Panc1 (cell line): ENCODE results near the gene WIZ. TPM values are rescaled to one million over a fixed set of nuclear protein-coding genes. Genes with fewer than 3 reads are reported as not detected.

Experiments
- ATAC-seq: fragments of 200-7000 bp; cut with Tn5 transposase; 2 replicates; pipeline ENCODE4 v1.9.1; 2020; ENCODE audit warnings: mild to moderate bottlenecking, moderate library complexity
- BruUV-seq: library from RNA; stranded (reverse); fragments of 400-500 nt; replicated peaks from 2 replicates; lab custom pipeline; 2021; lab: Mats Ljungman, UMichigan
- CTCF ChIA-PET: fragments of 300-600 bp; sonication (Branson Sonifier 250); formaldehyde crosslinking; loops from one replicate; lab custom pipeline; 2022; ENCODE audit warnings: antibody characterized with exemption; lab: Charles Lee
- POLR2A ChIA-PET: fragments of 300-600 bp; sonication (Branson Sonifier 250); formaldehyde crosslinking; loops from one replicate; lab custom pipeline; 2022; ENCODE audit warnings: antibody characterized with exemption; lab: Charles Lee
- DNase-seq: peaks from one replicate; pipeline ENCODE4 v3.0.0-alpha.2; 2010; ENCODE audit warnings: low read depth, low spot score
- H3K27ac ChIP-seq: 2 replicates; pipeline ENCODE4 v1.5.1; 2011; ENCODE audit warnings: mild to moderate bottlenecking, low read length, inconsistent platforms
- H3K27me3 ChIP-seq: fragments of 200-500 bp; sonication (Bioruptor generic); 2 replicates; pipeline ENCODE4 v1.6.0; 2014; ENCODE audit warnings: low read length, inconsistent platforms; ENCODE audit not compliant: control insufficient read depth, insufficient read depth
- H3K36me3 ChIP-seq: fragments of 200-500 bp; sonication (Bioruptor generic); 2 replicates; pipeline ENCODE4 v1.5.1; 2014; ENCODE audit warnings: inconsistent platforms, mild to moderate bottlenecking, low read length, moderate library complexity; ENCODE audit not compliant: control insufficient read depth, insufficient read depth
- H3K4me1 ChIP-seq: 2 replicates; pipeline ENCODE4 v1.5.1; 2011; ENCODE audit warnings: inconsistent platforms, mild to moderate bottlenecking, low read length, moderate library complexity; ENCODE audit not compliant: control insufficient read depth, insufficient read depth
- H3K4me3 ChIP-seq, 2 experiments: 2 replicates each; pipeline ENCODE4 v1.5.1; 2011 to 2012; ENCODE audit warnings: low read depth in 2 of 2, low read length in 2 of 2, mild to moderate bottlenecking in 2 of 2, inconsistent platforms in 1 of 2, moderate library complexity in 1 of 2
- H3K9me3 ChIP-seq: fragments of 200-500 bp; sonication (Bioruptor generic); 2 replicates; pipeline ENCODE4 v1.5.1; 2014; ENCODE audit warnings: low read depth, mild to moderate bottlenecking, inconsistent platforms, low read length, moderate library complexity; ENCODE audit not compliant: control insufficient read depth, insufficient read depth
- CTCF ChIP-seq: fragments of 450-650 bp; IDR thresholded peaks from 2 replicates; pipeline ENCODE4 v1.5.1; 2017; ENCODE audit warnings: mild to moderate bottlenecking
- POLR2AphosphoS5 ChIP-seq: IDR thresholded peaks from 2 replicates; pipeline ENCODE4 v1.6.1; 2012; ENCODE audit warnings: mild to moderate bottlenecking, low read depth, low read length, moderate library complexity
- SIN3A ChIP-seq: IDR thresholded peaks from 2 replicates; pipeline ENCODE4 v1.6.1; 2012; ENCODE audit warnings: low read depth, mild to moderate bottlenecking, low read length, moderate library complexity, borderline replicate concordance; ENCODE audit not compliant: insufficient read depth
- TCF7L2 ChIP-seq: IDR thresholded peaks from 2 replicates; pipeline ENCODE4 v1.6.1; 2011; ENCODE audit warnings: mild to moderate bottlenecking, low read depth, low read length, inconsistent platforms
- in situ Hi-C: cut with HindIII; loops from 2 replicates; pipeline ENCODE4 v1.10.0; 2016; ENCODE audit warnings: low sequenced_read_pairs, low pct_unique_long_range_greater_than_20kb
- intact Hi-C: fragments of 100-400 bp; cut with micrococcal nuclease; formaldehyde crosslinking; loops from one replicate; pipeline ENCODE4 v1.10.0; 2022; ENCODE audit not compliant: unreplicated experiment
- total RNA-seq: library from RNA; stranded (reverse); gene quantifications from one replicate; pipeline ENCODE4 v1.2.1, GENCODE V29; 2021; ENCODE audit not compliant: unreplicated experiment
- TF ChIP-seq, protein P1 (sequence below), 2 experiments: IDR thresholded peaks; 2 replicates each; pipeline ENCODE4 v1.6.1; 2011 to 2012; ENCODE audit warnings: low read depth in 2 of 2, control low read depth in 1 of 2, low read length in 1 of 2, mild to moderate bottlenecking in 1 of 2, moderate library complexity in 1 of 2; ENCODE audit not compliant: insufficient read depth in 1 of 2

Gene WIZ
- total RNA-seq, 1 experiment from 2014 or later: 41.9 TPM

DNA sequence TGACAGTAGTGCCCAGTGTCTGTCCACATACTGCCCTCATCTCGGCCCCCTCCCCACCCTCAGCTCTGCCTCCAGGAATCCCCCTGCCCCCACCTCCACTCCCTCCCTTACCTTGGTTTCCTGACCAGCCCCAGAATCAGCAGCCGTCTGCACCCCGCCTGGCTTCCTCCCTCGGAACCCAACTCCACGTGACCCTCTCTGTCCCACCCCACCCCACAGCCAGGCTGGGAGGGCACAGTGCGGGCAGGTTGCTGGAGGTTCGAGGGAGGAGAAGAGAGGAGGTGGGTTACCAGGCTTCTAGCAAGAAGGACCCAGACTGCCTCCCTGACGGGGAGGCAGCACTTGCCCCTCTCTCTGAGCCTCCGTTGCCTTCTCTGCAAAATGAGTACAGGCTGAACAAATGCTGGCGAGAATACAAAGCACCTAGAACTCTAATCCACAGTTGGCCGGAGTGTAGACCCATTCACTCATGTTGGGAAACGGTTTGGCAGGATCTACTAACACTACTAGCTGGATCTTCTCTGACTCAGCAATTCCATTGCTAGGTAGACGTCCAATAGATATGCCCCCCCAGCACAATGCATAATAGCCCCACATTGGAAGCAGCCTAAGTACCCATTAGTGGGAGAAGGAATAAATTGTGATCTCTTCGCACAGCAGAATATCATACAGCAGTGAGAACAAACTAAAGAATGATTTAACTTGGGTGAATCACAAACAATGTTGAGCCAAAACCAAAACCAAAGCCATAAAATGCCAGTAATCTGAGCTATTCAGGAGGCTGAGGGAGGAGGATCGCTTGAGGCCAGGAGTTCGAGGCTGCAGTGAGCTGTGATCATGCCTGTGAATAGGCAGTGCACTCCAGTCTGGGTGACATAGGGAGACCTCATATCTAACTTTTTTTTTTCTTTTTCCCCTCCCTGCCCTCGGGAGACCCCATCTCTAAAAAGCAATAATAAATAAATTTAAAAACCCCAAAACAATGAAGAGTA is 14.9 kb upstream of the WIZ start, which contains the start of gene RASAL3:
TSS of gene RASAL3 (minus strand) at position 151 of the 992 bp plus-strand sequence. CDS start 186 bp downstream, outside the sequence.
- ATAC-seq: no peak
- in situ Hi-C loops (no loop called here), intact Hi-C loops (no loop called here)
- TF ChIP-seq TCF7L2 (no peak), SIN3A (no peak), POLR2AphosphoS5 (no peak), CTCF (no peak)
- TF ChIP-seq, protein P1, sequence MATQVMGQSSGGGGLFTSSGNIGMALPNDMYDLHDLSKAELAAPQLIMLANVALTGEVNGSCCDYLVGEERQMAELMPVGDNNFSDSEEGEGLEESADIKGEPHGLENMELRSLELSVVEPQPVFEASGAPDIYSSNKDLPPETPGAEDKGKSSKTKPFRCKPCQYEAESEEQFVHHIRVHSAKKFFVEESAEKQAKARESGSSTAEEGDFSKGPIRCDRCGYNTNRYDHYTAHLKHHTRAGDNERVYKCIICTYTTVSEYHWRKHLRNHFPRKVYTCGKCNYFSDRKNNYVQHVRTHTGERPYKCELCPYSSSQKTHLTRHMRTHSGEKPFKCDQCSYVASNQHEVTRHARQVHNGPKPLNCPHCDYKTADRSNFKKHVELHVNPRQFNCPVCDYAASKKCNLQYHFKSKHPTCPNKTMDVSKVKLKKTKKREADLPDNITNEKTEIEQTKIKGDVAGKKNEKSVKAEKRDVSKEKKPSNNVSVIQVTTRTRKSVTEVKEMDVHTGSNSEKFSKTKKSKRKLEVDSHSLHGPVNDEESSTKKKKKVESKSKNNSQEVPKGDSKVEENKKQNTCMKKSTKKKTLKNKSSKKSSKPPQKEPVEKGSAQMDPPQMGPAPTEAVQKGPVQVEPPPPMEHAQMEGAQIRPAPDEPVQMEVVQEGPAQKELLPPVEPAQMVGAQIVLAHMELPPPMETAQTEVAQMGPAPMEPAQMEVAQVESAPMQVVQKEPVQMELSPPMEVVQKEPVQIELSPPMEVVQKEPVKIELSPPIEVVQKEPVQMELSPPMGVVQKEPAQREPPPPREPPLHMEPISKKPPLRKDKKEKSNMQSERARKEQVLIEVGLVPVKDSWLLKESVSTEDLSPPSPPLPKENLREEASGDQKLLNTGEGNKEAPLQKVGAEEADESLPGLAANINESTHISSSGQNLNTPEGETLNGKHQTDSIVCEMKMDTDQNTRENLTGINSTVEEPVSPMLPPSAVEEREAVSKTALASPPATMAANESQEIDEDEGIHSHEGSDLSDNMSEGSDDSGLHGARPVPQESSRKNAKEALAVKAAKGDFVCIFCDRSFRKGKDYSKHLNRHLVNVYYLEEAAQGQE (IDR thresholded peaks at IDR 0.05; ENCODE audit: insufficient read depth in 1 of 2, low read depth in 2 of 2, low read length in 1 of 2): no peak
- Histone ChIP-seq H3K9me3 (no peaks in the 10 kb centered on the region), H3K27ac (no peak within 1 kb of the TSS), H3K36me3 (no peaks in the 10 kb centered on the region), H3K4me3 (no peak within 1 kb of the TSS), H3K27me3 (no peaks in the 10 kb centered on the region), H3K4me1 (no peaks in the 10 kb centered on the region)
- no TSS peak for BruUV-seq
- ChIA-PET POLR2A (no interaction called here), CTCF (no interaction called here)
- no peak for DNase-seq

GRCh38 chr19:15463861-15464371 is 14.2 kb upstream of the WIZ start:
- intact Hi-C loops (no loop called here), in situ Hi-C loops (no loop called here)
- Histone ChIP-seq H3K27me3 (no peaks in the 10 kb centered on the region), H3K9me3 (no peaks in the 10 kb centered on the region), H3K36me3 (no peaks in the 10 kb centered on the region), H3K4me1 (no peaks in the 10 kb centered on the region), H3K27ac (no peak overlapping the region), H3K4me3 (no peak overlapping the region)
- POLR2A ChIA-PET: no interaction called here
- BruUV-seq: no TSS peak
- DNase-seq (no peak), ATAC-seq (no peak)
- CTCF ChIA-PET: interaction anchor here (0.6 kb wide), 1 partner anchor 372 kb away, joined by 5 read pairs; no protein-coding TSS in a partner anchor
- TF ChIP-seq SIN3A: no peak
- no peak for TF ChIP-seq TCF7L2

DNA sequence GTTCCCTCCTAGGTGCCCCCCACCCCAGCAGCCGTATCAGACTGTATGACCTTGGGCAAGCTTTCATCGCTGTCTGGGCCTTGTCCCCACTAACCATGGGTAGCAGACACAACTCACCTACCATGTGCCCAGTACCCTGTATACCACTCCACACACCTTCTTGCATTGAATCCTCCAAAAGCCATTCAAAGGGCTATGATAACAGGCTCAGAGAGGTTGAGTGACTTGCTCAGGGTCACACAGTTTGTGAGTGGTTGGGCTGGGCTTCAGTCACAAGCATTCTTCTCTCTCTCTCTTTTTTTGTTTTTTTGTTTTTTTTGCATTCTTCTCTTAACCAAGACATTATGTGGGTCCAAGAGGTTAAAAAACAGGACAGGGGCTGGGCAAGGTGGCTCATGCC is 11.9 kb upstream of the WIZ start:
- no peak for TF ChIP-seq POLR2AphosphoS5
- TF ChIP-seq SIN3A: no peak
- no peak for TF ChIP-seq CTCF
- TF ChIP-seq TCF7L2: no peak
- TF ChIP-seq, protein P1 (IDR thresholded peaks at IDR 0.05; ENCODE audit: insufficient read depth in 1 of 2, low read depth in 2 of 2, low read length in 1 of 2): no peak
- intact Hi-C loops: no loop called here
- Histone ChIP-seq H3K4me3 (no peak overlapping the region), H3K27me3 (no peaks in the 10 kb centered on the region), H3K36me3 (no peaks in the 10 kb centered on the region), H3K9me3 (no peaks in the 10 kb centered on the region), H3K27ac (no peak overlapping the region), H3K4me1 (no peaks in the 10 kb centered on the region)
- ChIA-PET POLR2A (no interaction called here), CTCF (no interaction called here)
- BruUV-seq: no TSS peak
- in situ Hi-C loops: no loop called here
- ATAC-seq (no peak), DNase-seq (no peak)
